Hepatocyte (in vitro differentiated cells): Measurements from ENCODE around the gene APBB2. TPM values are rescaled to one million over a fixed set of nuclear protein-coding genes. Genes with fewer than 3 reads are reported as not detected.

Experiments
- DNase-seq: peaks from one replicate; pipeline ENCODE4 v3.0.0-alpha.2; 2016; ENCODE audit warnings: low spot score
- H2AFZ ChIP-seq: fragments of 200-600 bp; sonication (generic); 2 replicates; pipeline ENCODE4 v1.6.0; 2016; ENCODE audit warnings: antibody characterized with exemption, mild to moderate bottlenecking
- H3K27ac ChIP-seq: fragments of 200-600 bp; sonication (generic); 2 replicates; pipeline ENCODE4 v1.5.1; 2016; ENCODE audit warnings: mild to moderate bottlenecking
- H3K27me3 ChIP-seq: fragments of 200-600 bp; sonication (generic); 2 replicates; pipeline ENCODE4 v1.6.1; 2016
- H3K36me3 ChIP-seq: fragments of 200-600 bp; sonication (generic); replicated peaks from 2 replicates; pipeline ENCODE4 v1.5.1; 2016; ENCODE audit warnings: low read depth; ENCODE audit not compliant: insufficient read depth
- H3K4me1 ChIP-seq: fragments of 200-600 bp; sonication (generic); 2 replicates; pipeline ENCODE4 v1.5.1; 2016; ENCODE audit warnings: mild to moderate bottlenecking, moderate library complexity; ENCODE audit not compliant: insufficient read depth
- H3K4me2 ChIP-seq: fragments of 200-600 bp; sonication (generic); 2 replicates; pipeline ENCODE4 v1.6.0; 2016
- H3K4me3 ChIP-seq: fragments of 200-600 bp; sonication (generic); 2 replicates; pipeline ENCODE4 v1.5.1; 2016; ENCODE audit warnings: mild to moderate bottlenecking
- H3K79me2 ChIP-seq: fragments of 200-600 bp; sonication (generic); 2 replicates; pipeline ENCODE4 v1.6.0; 2017; ENCODE audit warnings: mild to moderate bottlenecking
- H3K9me2 ChIP-seq: fragments of 200-600 bp; sonication (generic); replicated peaks from 2 replicates; pipeline ENCODE4 v1.6.0; 2017; ENCODE audit warnings: mild to moderate bottlenecking; ENCODE audit not compliant: insufficient read depth
- H3K9me3 ChIP-seq: fragments of 200-600 bp; sonication (generic); 2 replicates; pipeline ENCODE4 v1.5.1; 2016; ENCODE audit warnings: low read depth, mild to moderate bottlenecking
- H4K20me1 ChIP-seq: fragments of 200-600 bp; sonication (generic); 2 replicates; pipeline ENCODE4 v1.6.0; 2016; ENCODE audit warnings: mild to moderate bottlenecking; ENCODE audit not compliant: insufficient read depth, poor library complexity, severe bottlenecking
- CTCF ChIP-seq: fragments of 200-600 bp; sonication (generic); IDR thresholded peaks from 2 replicates; pipeline ENCODE4 v1.5.1; 2016; ENCODE audit warnings: antibody characterized with exemption, mild to moderate bottlenecking; ENCODE audit not compliant: poor library complexity
- EZH2 ChIP-seq: fragments of 200-600 bp; sonication (generic); IDR thresholded peaks from 2 replicates; pipeline ENCODE4 v1.6.1; 2016; ENCODE audit warnings: antibody characterized with exemption, mild to moderate bottlenecking, borderline replicate concordance
- EZH2phosphoT487 ChIP-seq: fragments of 200-600 bp; sonication (generic); IDR thresholded peaks from one replicate; pipeline ENCODE4 v1.6.1; 2018; ENCODE audit warnings: antibody characterized with exemption, mild to moderate bottlenecking, low read depth, moderate library complexity; ENCODE audit not compliant: unreplicated experiment, severe bottlenecking
- WGBS: methylation state at CpG from one replicate; pipeline ENCODE4 v1.1.6; 2016; ENCODE audit warnings: low lambda C conversion rate; ENCODE audit errors: missing lambda C conversion rate; 5-methylcytosine and 5-hydroxymethylcytosine counted together
- polyA plus RNA-seq: library from polyadenylated mRNA; unstranded; fragments of >200 nt; fragmentation: Nextera tagmentation; extraction: Ambion mirVana; gene quantifications from 2 replicates; pipeline ENCODE4 v1.2.1, GENCODE V29; 2016
- total RNA-seq: library from RNA; depleted of rRNA; stranded (reverse); fragments of >200 nt; gene quantifications from 2 replicates; pipeline ENCODE4 v1.2.3, GENCODE V29; 2014

APBB2 gene
- total and polyA plus RNA-seq, 2 experiments from 2014 or later: 23.4 to 47.5 TPM

GRCh38 chr4:40812856-40813255 is 401.5 kb downstream of the APBB2 start:
- Histone ChIP-seq H3K9me2 (no peaks in the 10 kb centered on the region), H3K79me2 (no peaks in the 10 kb centered on the region), H4K20me1 (no peaks in the 10 kb centered on the region), H3K9me3 (no peaks in the 10 kb centered on the region), H3K4me1 (no peaks in the 10 kb centered on the region), H2AFZ (no peak overlapping the region), H3K4me2 (no peak overlapping the region), H3K4me3 (no peak overlapping the region), H3K36me3 (no peaks in the 10 kb centered on the region), H3K27me3 (no peaks in the 10 kb centered on the region), H3K27ac (no peak overlapping the region)
- 88% methylated on average over 2 of the region's 2 CpGs for WGBS
- TF ChIP-seq EZH2: no peak
- TF ChIP-seq CTCF: no peak
- TF ChIP-seq EZH2phosphoT487: no peak
- DNase-seq: no peak

- TF ChIP-seq CTCF (no peak), EZH2 (no peak)
- H3K4me3 ChIP-seq: no peak overlapping the region
- H3K9me2 ChIP-seq: no peaks in the 10 kb centered on the region
- H3K36me3 ChIP-seq: no peaks in the 10 kb centered on the region
- H2AFZ ChIP-seq: no peak overlapping the region
- H3K27ac ChIP-seq: no peak overlapping the region
- H3K4me1 ChIP-seq: no peaks in the 10 kb centered on the region
- H3K79me2 ChIP-seq: no peaks in the 10 kb centered on the region
- no peaks in the 10 kb centered on the region for H3K27me3 ChIP-seq
- 88% methylated on average over 8 of the region's 8 CpGs for WGBS
- no peak overlapping the region for H3K4me2 ChIP-seq
- H4K20me1 ChIP-seq: no peaks in the 10 kb centered on the region
- DNase-seq: no peak
- H3K9me3 ChIP-seq: no peaks in the 10 kb centered on the region
Observed at GRCh38 chr4:40812386-40812785, 402.0 kb downstream of the APBB2 start.

GRCh38 chr4:40811956-40812355 is 402.4 kb downstream of the APBB2 start:
- H3K4me2 ChIP-seq: no peak overlapping the region
- H3K27ac ChIP-seq: no peak overlapping the region
- H3K79me2 ChIP-seq: no peaks in the 10 kb centered on the region
- H3K9me2 ChIP-seq: no peaks in the 10 kb centered on the region
- no peaks in the 10 kb centered on the region for H4K20me1 ChIP-seq
- no peaks in the 10 kb centered on the region for H3K4me1 ChIP-seq
- H3K36me3 ChIP-seq: no peaks in the 10 kb centered on the region
- 89% methylated on average over 7 of the region's 7 CpGs for WGBS
- H3K9me3 ChIP-seq: no peaks in the 10 kb centered on the region
- no peaks in the 10 kb centered on the region for H3K27me3 ChIP-seq
- no peak for DNase-seq
- TF ChIP-seq EZH2: no peak
- no peak for TF ChIP-seq CTCF
- TF ChIP-seq EZH2phosphoT487: no peak
- no peak overlapping the region for H2AFZ ChIP-seq
- H3K4me3 ChIP-seq: no peak overlapping the region

- no peak overlapping the region for H2AFZ ChIP-seq
- H4K20me1 ChIP-seq: no peaks in the 10 kb centered on the region
- TF ChIP-seq CTCF (no peak), EZH2phosphoT487 (no peak), EZH2 (no peak)
- no peaks in the 10 kb centered on the region for H3K27me3 ChIP-seq
- H3K4me2 ChIP-seq: no peak overlapping the region
- H3K9me2 ChIP-seq: no peaks in the 10 kb centered on the region
- no peak overlapping the region for H3K4me3 ChIP-seq
- H3K27ac ChIP-seq: no peak overlapping the region
- no peaks in the 10 kb centered on the region for H3K4me1 ChIP-seq
- H3K79me2 ChIP-seq: no peaks in the 10 kb centered on the region
- H3K36me3 ChIP-seq: no peaks in the 10 kb centered on the region
- 70% methylated on average over 8 of the region's 8 CpGs for WGBS
- no peaks in the 10 kb centered on the region for H3K9me3 ChIP-seq
- peak; percentile 12 for DNase-seq
Observed at GRCh38 chr4:40808926-40809457, 405.4 kb downstream of the APBB2 start.
